Activated CD4-positive, alpha-beta T cell treated with anti-CD3 and anti-CD28 coated beads for 1 hour (primary cell): ENCODE data around the gene TOR2A.

Experiments used
- DNase-seq: peaks from one replicate; pipeline ENCODE4 v3.0.0-alpha.2; 2020

TOR2A gene

GRCh38 chr9:127741831-127742434, 6.8 kb upstream of the TOR2A start:
- DNase-seq, result no peak

DNA sequence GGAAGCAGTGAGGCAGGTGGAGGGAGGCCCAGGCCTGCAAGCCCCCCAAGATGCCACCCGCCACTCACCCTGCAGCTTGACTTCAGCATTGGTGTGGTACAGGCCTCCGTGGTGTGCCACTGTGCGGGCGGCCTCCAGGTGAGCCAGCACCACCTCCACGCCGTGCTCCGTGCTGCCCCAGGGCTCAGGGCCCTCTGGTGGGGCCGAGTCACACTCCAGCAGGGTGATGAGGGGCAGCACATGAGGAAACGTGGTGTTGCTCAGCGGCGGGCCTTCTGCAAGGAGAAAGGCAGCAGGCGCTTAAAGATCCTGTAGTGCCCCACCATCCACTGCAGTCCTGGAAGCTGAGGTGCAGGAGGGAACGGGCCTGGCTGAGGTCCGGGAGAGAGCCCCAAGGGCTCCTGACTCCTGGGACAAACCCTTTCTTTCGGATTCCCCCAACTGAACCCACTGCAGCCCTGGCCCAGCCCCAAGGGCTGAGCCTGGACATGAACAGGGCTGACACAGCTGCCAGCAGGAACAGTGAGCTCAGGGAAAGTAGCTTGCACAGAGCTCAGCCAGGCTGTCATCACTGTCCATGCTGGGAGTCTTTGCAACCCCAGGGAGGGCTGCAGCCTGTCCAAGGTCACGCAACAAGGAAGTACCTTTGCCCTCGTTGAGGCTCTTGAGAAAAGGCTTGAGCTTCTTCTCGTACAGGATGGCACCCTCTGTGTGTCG, 4.7 kb upstream of the TOR2A start:
- no peak for DNase-seq

DNA sequence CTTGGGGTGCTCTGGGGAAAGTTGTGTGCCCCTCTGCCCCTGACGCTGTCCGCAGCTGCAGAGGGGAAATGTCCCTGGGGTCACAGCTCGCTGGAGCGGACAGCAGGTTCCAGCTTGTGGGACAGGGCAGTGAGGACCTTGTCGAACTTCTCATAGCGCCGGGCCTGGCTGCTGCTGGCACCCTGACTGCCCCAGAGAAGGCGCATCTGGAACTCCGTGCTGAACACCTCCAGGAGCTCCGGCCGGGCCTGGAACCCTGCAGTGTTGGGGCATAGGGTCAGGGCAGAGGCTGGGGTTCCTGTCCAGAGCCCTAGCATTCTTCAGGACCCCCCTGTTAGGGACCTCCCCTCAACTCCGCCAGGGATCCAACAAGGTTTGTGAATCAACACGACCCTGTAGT, 3.6 kb upstream of the TOR2A start:
- DNase-seq, result no peak

DNA sequence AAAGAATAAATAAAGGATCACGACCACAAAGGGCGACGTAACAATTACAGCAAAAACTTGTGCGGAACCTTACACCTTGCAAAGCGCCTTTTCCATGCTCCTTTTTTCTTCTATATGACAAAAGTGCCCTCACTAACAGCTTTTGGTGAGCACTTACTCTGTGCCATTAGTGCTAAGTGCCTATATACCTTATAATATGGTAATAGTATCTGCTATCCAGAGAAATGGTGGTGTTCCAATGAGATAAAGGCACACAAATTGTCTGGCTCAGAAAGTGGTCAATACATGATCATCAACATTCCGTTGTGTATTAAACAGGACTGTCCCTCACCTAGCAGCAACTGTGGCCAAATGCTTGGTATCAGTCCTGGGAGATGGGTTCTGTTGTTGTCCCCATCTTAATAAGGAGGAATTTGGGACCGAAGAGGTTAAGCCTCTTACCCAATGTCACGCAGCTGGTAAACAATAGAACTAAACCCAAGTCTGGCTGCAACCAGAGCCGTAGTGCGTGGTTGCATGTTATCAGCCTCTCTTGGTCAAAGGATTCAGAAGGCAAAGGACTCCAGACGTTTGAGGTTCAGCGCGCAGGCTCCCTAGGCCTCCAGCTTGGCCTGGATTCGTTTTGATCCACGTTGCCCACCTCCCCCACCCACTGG, 564 bp upstream of the TOR2A start:
- DNase-seq, result no peak

DNA sequence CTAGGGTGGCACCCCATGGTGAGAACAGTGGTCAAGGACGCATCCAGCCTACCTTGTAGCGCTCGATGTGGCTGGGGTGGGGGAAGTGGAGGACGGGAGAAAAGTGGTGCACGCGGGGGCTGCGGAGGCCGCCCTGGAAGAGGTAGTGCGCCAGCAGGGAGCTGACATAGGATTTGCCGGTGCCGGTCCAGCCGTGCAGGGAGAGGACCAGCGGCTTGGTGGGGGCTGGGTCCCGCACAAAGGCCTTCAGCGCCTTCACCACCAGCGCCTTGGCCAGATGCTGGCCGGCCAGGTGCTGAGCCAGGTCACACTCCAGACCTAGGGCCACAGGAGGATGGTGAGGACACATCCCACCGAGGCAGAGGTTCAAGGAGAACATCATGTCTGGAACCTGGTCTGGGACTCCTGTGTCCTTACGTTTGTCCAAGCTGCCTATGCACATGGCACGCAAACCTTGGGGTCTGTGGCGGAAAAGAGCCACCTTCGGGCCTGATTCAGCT, 797 bp downstream of the TOR2A start:
- no peak for DNase-seq

- DNase-seq, result no peak
Measured at GRCh38 chr9:127733614-127734013, 1.5 kb downstream of the TOR2A start.

DNA sequence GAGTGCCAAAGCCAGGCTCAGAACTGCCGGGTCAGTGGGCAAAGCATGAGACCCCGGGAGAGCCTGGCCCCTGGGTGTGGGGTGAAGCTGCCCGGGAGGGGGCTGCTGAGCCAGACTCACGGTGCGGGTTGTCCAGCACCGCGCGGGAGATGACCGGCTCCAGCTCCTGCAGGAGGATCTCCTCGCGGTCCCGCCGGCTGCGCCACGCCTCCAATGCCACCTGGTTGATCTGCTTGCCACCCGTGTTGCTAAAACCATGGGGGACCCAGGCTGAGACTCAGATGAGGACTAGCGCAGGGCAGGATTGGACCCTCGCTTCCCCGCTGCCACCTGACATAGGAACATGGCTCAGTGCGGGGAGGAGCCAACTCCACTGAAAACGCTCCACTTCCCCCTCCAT, 2.6 kb downstream of the TOR2A start:
- DNase-seq, result no peak

- no peak for DNase-seq
Measured at GRCh38 chr9:127731938-127732337, 3.2 kb downstream of the TOR2A start.

- no peak for DNase-seq
Measured at GRCh38 chr9:127730799-127731410, 4.2 kb downstream of the TOR2A start.

GRCh38 chr9:127730262-127730661, 4.8 kb downstream of the TOR2A start:
- no peak for DNase-seq

DNA sequence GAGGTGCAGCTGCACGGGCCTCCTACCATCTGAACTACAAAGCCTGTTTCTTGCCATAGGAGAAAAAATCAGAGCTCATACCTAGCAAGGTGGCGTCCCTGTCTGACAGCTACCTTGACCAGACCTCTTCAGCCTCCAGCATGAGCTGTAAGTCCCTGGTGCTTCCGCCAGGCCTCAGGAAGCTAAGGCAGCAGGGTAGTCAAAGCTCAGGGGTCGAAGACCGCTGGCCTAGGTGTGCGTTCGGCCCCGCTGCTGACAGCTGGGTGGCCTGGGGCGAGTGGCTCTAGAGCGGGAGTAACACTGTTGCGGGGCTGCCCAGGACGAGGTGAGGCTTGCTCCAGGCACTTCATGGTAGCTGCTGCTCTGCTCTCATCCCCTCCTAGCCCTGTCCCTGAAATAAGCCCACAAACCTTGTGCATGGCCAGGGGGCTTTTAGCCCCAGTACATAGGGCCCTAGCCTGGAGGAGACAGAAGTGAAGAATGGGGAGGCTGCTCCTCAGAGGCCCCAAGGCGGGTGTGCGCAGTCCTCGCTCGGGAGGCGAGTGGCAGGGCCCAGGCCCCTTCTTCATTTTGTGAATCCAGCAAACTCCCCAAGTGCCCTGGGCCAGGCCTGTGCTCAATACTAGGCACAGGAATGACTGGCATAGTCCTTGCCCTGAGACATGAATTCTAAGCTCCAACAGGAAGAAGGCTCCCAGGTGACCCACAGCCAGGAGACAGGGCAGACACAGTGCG, 5.4 kb downstream of the TOR2A start:
- DNase-seq, result no peak

DNA sequence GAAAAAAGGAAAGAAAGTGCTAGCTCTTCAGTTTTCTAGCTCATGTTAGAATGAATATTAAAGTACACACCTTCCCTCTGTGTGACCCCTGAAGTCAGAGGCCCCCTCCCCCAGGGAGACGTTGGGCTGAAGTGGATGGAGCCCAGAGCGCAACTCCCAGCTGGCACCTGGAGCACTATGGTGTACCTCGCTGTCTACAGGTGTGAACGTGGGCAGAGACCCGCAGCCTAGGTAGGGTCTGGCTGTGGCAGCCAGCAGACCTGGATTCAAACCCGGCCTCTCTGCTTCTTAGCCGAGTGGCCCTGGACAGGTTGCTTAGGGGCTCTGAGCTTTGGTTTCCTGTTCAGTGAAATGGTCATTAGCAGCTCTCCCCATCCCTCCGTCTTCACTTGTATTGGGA, 6.3 kb downstream of the TOR2A start:
- DNase-seq, result no peak

DNA sequence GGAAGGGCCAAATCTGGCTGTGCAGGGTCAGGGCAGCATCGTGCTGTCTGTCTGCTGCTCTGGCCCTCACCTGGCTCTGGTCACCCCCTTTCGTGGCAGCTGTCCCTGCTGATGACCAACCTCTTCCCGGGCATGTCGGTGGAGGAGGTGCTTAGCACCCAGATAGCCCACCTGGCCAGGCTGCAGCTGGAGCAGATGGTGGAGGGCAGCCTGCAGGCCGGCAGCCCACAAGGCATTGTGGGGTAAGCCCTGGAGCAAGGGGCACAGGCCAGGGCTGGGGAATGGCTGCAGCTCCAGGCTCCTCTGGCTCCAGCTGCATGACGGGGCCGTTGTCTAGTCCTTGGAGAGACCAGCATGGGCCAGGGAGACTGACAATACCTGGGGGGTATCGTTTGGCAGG, 8.2 kb downstream of the TOR2A start:
- DNase-seq, result no peak

- no peak for DNase-seq
Measured at GRCh38 chr9:127724012-127724411, 11.1 kb downstream of the TOR2A start.

DNA sequence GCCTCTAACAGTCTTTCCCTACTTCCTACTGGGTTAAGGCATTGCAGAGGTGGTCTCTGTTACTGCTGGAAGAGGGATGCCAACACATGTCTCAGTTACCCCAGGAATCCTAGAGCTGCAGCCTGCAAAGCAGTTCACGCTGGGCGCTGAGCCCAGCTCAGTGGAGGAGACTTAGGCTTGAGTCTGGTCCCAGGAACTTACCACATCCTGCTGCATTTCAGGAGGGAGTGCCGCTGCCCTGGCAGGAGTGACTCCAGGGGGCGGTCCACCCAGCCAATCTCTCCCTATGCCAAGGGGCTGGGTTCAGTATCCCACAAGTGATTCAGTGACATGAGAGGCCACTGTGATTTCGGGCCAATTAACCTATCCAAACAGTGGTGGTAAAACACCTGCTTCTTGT, 11.7 kb downstream of the TOR2A start:
- no peak for DNase-seq

GRCh38 chr9:127723013-127723412, 12.1 kb downstream of the TOR2A start:
- DNase-seq, result no peak

DNA sequence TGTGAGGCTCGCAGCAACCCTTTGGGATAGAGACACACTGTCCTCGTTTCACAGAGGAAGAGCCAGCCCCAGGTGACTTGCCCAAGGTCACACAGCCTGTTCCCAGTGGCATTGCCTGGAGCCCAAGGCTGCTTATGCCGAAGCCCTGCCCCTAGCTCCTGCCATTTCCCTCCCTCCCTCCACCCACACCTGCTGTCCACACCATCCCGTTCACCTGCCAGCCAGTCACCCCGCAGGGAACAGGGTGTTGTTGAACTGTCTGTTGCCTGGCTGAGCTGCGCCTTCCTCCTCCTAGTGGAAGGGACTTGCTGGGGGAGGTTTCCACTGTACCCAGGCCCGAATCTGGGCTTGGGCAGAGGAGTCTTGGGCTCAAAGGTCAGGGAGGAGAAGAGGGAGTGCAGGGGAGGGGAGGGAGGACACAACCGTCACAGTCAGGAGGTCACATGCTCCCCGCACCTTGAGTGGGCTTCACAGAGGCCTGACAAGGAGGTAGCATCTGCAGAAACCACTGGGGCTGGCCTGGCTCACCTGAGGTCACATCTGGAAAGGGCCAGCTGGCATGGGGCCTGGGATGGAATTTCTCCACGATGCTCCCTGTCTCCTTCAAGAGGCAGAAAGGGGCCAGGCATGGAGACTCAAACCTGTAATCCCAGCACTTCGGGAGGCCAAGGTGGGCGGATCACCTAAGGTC, 12.9 kb downstream of the TOR2A start:
- no peak for DNase-seq

DNA sequence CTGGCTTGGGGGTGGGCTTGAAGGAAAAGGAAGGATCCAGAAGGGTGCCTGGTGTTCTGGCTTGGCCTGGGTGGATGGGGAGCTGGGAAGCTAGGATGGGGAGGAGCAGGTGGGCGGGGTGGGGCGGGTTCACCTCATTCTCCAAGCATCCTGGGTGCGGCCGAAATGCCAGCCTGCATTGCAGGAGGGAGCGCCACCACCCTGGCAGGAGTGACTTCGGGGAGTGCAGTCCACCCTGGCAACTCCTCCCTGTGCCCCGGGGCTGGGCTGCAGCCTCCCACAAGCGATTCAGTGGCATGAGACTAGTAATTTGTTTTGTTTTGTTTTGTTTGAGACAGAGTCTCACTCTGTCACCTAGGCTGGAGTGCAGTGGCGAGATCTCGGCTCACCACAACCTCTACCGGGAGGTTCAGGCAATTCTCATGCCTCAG, 13.7 kb downstream of the TOR2A start:
- DNase-seq, result no peak

DNA sequence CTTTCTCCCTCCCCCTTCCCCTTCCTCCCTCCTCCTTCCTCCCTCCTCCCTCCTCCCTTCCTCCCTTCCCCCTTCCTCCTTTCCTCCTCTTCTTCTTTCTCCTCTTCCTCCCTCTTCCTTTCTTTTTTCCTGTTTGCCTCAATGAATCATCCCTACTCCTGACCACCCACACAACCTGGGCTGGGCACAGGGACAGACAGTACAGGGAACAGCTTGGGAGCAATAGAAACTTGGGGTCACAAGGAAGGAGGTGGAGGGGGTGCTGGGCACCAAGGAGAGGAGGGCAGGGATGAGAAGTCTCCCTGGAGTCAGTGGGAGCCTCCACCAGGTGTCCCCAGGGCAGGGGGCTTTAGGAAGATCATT, 14.2 kb downstream of the TOR2A start:
- no peak for DNase-seq

DNA sequence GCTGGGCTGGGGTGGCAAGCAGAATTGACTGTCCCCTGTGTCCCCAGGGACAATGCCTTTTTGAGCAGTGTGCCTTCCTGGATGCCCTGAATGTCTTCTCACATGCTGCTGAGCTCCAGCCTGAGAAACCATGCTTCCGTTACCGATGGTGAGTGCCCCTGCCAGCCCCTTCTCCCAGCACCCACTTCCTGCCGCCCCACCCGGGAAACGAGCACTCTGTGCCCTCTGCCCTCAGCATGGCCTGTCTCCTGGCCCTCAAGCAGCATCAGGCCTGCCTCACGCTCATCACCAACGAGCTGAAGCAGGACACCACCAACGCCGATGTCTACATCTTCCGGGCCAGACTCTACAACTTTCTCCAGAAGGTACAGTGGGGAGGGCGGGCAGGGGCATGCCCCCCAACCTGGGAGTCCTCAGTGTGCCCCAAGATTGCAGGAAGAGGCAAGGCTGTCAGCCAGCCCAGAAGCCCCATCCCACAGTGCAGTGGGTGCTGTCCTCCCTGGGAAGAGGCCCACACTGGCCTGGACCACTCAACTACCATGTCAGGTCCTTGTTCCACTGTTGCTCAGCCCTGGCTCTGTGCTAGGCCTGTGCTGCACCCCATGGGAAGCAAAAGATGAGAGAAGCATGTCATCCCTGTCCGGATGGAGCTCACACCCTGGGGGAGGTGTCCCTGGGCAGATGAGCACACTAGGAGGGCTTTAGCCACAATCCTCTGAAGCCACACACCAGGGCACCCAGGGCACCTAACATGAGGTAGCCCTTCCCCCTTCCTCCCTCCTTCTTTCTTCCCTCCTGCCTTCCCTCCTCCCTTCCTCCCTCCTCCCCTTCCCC, 14.8 kb downstream of the TOR2A start:
- no peak for DNase-seq

DNA sequence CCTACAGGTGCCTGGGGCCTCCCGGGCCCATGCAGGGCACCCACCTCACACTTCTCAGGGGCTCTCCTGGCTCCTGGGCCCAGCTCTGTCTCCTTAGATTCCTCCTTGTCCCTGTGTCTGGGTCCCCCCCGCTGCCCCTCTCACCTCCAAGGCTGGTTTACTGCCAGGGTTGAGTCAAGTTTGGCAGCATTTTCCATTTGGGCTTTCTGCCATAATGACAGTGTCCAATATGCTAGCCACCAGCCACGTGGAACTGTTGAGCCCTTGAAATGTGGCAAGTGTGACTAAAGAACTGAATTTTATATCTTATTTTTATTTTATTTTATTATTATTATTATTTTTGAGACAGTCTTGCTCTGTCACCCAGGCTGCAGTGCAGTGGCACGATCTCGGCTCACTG, 17.3 kb downstream of the TOR2A start:
- DNase-seq, result no peak

DNA sequence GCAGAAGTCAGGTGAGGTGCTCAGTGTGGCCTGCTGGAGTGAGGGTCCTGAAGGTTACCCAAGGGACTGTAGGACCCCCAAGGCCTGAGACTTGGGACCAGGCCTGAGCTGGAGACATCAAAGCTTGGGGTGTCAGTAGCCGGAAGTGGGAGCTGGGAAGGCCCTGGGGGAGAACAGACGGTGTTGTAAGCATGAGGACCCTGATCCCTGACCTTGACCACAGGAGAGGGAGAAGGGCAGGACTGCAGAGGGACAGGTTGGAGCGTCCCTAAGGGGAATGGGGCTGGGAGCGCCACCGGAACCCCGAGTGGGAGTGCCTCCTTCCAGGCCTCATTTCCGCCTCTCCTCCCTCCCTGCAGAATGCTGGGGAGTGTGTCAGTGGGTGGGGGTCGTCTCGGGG, 18.7 kb downstream of the TOR2A start:
- DNase-seq, result no peak
